H1 (cell line): ENCODE measurements around the gene RDH12. TPM values are rescaled to one million over a fixed set of nuclear protein-coding genes. Genes with fewer than 3 reads are reported as not detected.

ENCODE experiments used
- SAP30 ChIP-seq: fragments of 300-600 bp; sonication (generic); IDR thresholded peaks from 2 replicates; pipeline ENCODE4 v1.7.1; 2012; ENCODE audit warnings: low read length, moderate library complexity, mild to moderate bottlenecking, inconsistent platforms; ENCODE audit not compliant: insufficient read depth, insufficient replicate concordance
- polyA plus RNA-seq, 7 experiments: library from polyadenylated mRNA; depleted of rRNA in 3 of 7; stranded (reverse) in 5 of 7; unstranded in 2 of 7; fragments of >200 nt in 5 of 7; fragments of 200-250 nt in 2 of 7; gene quantifications; 1 replicate in 5 of 7; 2 replicates in 1 of 7; 4 replicates in 1 of 7; pipeline versions ENCODE4 v1.2.1 to v1.2.3, GENCODE V29; 2011 to 2013; ENCODE audit warnings: missing spikeins in 2 of 7, mixed read lengths in 2 of 7
- total RNA-seq: library from RNA; stranded (reverse); fragmentation: NEBNext Ultra II Directional; extraction: Animal tissue kit (Norgen Biotek cat#: 25700); gene quantifications from 2 replicates; pipeline ENCODE4 v1.2.1, GENCODE V29; 2021

RDH12 gene
- total and polyA plus RNA-seq, 2 of the 8 experiments (the other 6 are each of a cell fraction or from before 2014, with no cell fraction given), result 1.2 to 1.5 TPM

DNA sequence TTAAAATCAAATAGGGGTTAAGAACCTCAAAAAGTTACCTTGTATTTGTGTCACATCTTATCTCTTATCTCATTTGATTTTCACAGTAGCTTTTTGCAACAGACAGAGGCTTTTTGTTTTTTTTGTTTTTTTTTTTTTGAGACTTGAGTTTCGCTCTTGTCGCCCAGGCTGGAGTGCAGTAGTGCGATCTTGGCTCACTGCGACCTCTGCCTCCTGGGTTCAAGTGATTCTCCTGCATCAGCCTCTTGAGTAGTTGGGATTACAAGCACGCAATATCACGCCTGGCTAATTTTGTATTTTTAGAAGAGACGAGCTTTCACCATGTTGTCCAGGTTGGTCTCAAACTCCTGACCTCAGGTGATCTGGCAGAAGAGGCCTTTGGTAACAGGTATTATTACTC lies 25.7 kb downstream of the RDH12 start (continued):
- TF ChIP-seq SAP30, result no peak
